Erythroblast (primary cell): ENCODE data around the gene IL1RAPL1.

ENCODE experiments used
- GATA1 ChIP-seq: IDR thresholded peaks from 2 replicates; pipeline ENCODE4 v1.6.1; 2011; ENCODE audit warnings: low read depth, mild to moderate bottlenecking, control low read depth, low read length, moderate library complexity
- POLR2A ChIP-seq: IDR thresholded peaks from 2 replicates; pipeline ENCODE4 v1.6.1; 2011; ENCODE audit warnings: mild to moderate bottlenecking, low read length

DNA sequence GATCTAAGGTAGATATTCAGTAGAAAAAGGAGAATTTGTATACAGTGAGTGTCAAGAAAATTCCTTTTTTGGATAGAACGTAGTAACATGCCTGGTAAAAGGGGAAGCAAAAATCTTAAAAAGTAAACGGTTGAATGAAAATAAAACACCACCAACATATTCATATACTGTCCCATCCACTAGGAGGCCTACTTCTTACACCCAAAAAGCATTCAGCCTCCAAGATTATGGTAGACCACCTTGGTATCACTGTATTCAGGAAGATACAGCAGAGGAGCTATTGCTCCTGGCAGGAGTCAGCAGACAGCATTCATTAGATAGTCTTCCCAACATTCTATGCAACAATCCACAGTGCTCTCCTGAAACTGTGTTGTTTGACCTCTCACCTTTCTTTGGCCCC, 1353.5 kb downstream of the IL1RAPL1 start:
- TF ChIP-seq POLR2A (no peak), GATA1 (no peak)
